GM10248 (cell line): ENCODE results near the gene FCER1G.

Experiments used
- CTCF ChIA-PET: fragments of 300-600 bp; sonication (Branson Sonifier 250); formaldehyde crosslinking; extraction: SDS; loops from one replicate; lab custom pipeline; 2021; ENCODE audit warnings: antibody characterized with exemption; lab: Yijun Ruan, JAX
- POLR2A ChIA-PET: fragments of 350-650 bp; sonication (Branson Sonifier 250); formaldehyde crosslinking; extraction: SDS; loops from one replicate; lab custom pipeline; 2020; ENCODE audit warnings: antibody characterized with exemption; lab: Yijun Ruan, JAX
- DNase-seq: peaks from one replicate; pipeline ENCODE4 v3.0.0; 2012; ENCODE audit errors: extremely low spot score
- CTCF ChIP-seq: IDR thresholded peaks from 2 replicates; pipeline ENCODE4 v1.5.1; 2012; ENCODE audit warnings: mild to moderate bottlenecking, low read depth; ENCODE audit errors: extremely low read depth, missing control alignments, control extremely low read depth

The FCER1G gene

GRCh38 chr1:161190962-161191521 lies 24.1 kb upstream of the FCER1G start:
- no peak for TF ChIP-seq CTCF
- ChIA-PET POLR2A (interaction anchor here (0.6 kb wide), 1 partner anchor 35 kb away, joined by 3 read pairs; the partner anchor contains the start of gene TOMM40L), CTCF (interaction anchor here (0.7 to 6.2 kb wide), 29 partner anchors 8 to 408 kb away, joined by 3 to 65 read pairs (median 6); partner anchors contain the start of genes APOA2, ARHGAP30, FCER1G and NDUFS2)
- no peak for DNase-seq

- CTCF ChIA-PET, result interaction anchor here (0.7 to 6.2 kb wide), 35 partner anchors 7 to 409 kb away, joined by 3 to 65 read pairs (median 5); partner anchors contain the start of genes APOA2, ARHGAP30, FCER1G and NDUFS2
- POLR2A ChIA-PET, result no interaction called here
- TF ChIP-seq CTCF, result no peak
- DNase-seq, result no peak
These were observed 23.1 kb upstream of the FCER1G start for GRCh38 chr1:161191971-161192370.

- POLR2A ChIA-PET, result no interaction called here
- peak; percentile 83 for DNase-seq
These were observed 22.3 kb upstream of the FCER1G start for GRCh38 chr1:161192476-161193465.

GRCh38 chr1:161193561-161194235 lies 21.4 kb upstream of the FCER1G start:
- POLR2A ChIA-PET, result no interaction called here
- TF ChIP-seq CTCF, result no peak
- CTCF ChIA-PET, result interaction anchor here (0.7 to 6.2 kb wide), 15 partner anchors 8 to 195 kb away, joined by 3 to 65 read pairs (median 8); partner anchors contain the start of genes CFAP126, FCER1G, NDUFS2 and PPOX
- DNase-seq, result no peak

More at GRCh38 chr1:161192476-161193465, 22.3 kb upstream of the FCER1G start:
- CTCF ChIA-PET, result interaction anchor here (0.7 to 6.2 kb wide), 31 partner anchors 9 to 410 kb away, joined by 3 to 65 read pairs (median 6); partner anchors contain the start of genes APOA2, FCER1G, NDUFS2 and PPOX
- TF ChIP-seq CTCF, result peak; percentile 94

- TF ChIP-seq CTCF, result no peak
- DNase-seq, result no peak
- CTCF ChIA-PET, result interaction anchor here (1.2 to 6.2 kb wide), 7 partner anchors 9 to 186 kb away, joined by 3 to 65 read pairs (median 8); partner anchors contain the start of genes PPOX and TOMM40L
- POLR2A ChIA-PET, result no interaction called here
These were observed 19.9 kb upstream of the FCER1G start for GRCh38 chr1:161195171-161195570.
